B cell (primary cell): Measurements from ENCODE around the gene PAM16. TPM values are rescaled to one million over a fixed set of nuclear protein-coding genes. Genes with fewer than 3 reads are reported as not detected.

Experiments used
- ATAC-seq: fragments of 200-7000 bp; cut with Tn5 transposase; one replicate; pipeline ENCODE4 v1.10.0; 2021; ENCODE audit warnings: low read depth, mild to moderate bottlenecking, moderate number of reproducible peaks, moderate library complexity
- CTCF ChIA-PET: fragments of 350-600 bp; sonication (Branson Sonifier 250); formaldehyde crosslinking; loops from one replicate; lab custom pipeline; 2021; ENCODE audit warnings: antibody characterized with exemption, inconsistent platforms; lab: Charles Lee
- POLR2A ChIA-PET: fragments of 350-600 bp; sonication (Branson Sonifier 250); formaldehyde crosslinking; loops from one replicate; lab custom pipeline; 2021; ENCODE audit warnings: antibody characterized with exemption; lab: Charles Lee
- DNase-seq: peaks from one replicate; pipeline ENCODE4 v3.0.0; 2013
- H2AFZ ChIP-seq: 2 replicates; pipeline ENCODE4 v1.6.1; 2012; ENCODE audit warnings: mild to moderate bottlenecking, low read depth, low read length; ENCODE audit not compliant: insufficient read depth, poor library complexity, severe bottlenecking
- H3K27ac ChIP-seq, 2 donors: 1 replicate in 1 of 2; 2 replicates in 1 of 2; pipeline ENCODE4 v1.5.1; 2012 to 2013; ENCODE audit warnings: low read length in 2 of 2, mild to moderate bottlenecking in 2 of 2, moderate library complexity in 1 of 2
- H3K27me3 ChIP-seq, 4 experiments: fragments of 200-600 bp in 1 of 4; sonication (generic) in 1 of 4; replicated peaks in 1 of 4; 1 replicate in 2 of 4; 2 replicates in 2 of 4; pipeline versions ENCODE4 v1.6.1 to v1.7.0; 2013 to 2016; ENCODE audit warnings: low read length in 3 of 4, mild to moderate bottlenecking in 2 of 4, mixed read lengths in 1 of 4, moderate library complexity in 1 of 4; ENCODE audit not compliant: insufficient read depth in 4 of 4, control insufficient read depth in 3 of 4; ENCODE audit errors: control extremely low read depth in 1 of 4
- H3K36me3 ChIP-seq, 2 experiments: replicated peaks in 1 of 2; 1 replicate in 1 of 2; 2 replicates in 1 of 2; pipeline versions ENCODE4 v1.6.1 to v1.7.1; 2013; ENCODE audit warnings: low read length in 1 of 2; ENCODE audit not compliant: insufficient read depth in 2 of 2, control insufficient read depth in 1 of 2; ENCODE audit errors: control extremely low read depth in 1 of 2, extremely low read depth in 1 of 2
- H3K4me1 ChIP-seq, 2 donors: fragments of 200-600 bp in 1 of 2; sonication (generic) in 1 of 2; 1 replicate in 1 of 2; 2 replicates in 1 of 2; pipeline versions ENCODE4 v1.5.1 to v1.6.1; 2013 to 2017; ENCODE audit warnings: low read length in 2 of 2; ENCODE audit not compliant: control insufficient read depth in 2 of 2, insufficient read depth in 2 of 2
- H3K4me2 ChIP-seq: replicated peaks from 2 replicates; pipeline ENCODE3; 2012; ENCODE audit warnings: mild to moderate bottlenecking, low read depth, low read length; ENCODE audit not compliant: poor library complexity, severe bottlenecking
- H3K4me3 ChIP-seq, 5 experiments: fragments of 200-600 bp in 1 of 5; sonication (generic) in 1 of 5; 1 replicate in 3 of 5; 2 replicates in 2 of 5; pipeline versions ENCODE4 v1.5.1 to v1.7.0; 2011 to 2016; ENCODE audit warnings: low read length in 4 of 5, mild to moderate bottlenecking in 4 of 5, low read depth in 2 of 5, control low read depth in 1 of 5, moderate library complexity in 1 of 5; ENCODE audit not compliant: insufficient read depth in 1 of 5; ENCODE audit errors: control extremely low read depth in 1 of 5, extremely low read depth in 1 of 5
- H3K79me2 ChIP-seq: fragments of 200-600 bp; sonication (generic); one replicate; pipeline ENCODE4 v1.6.0; 2016; ENCODE audit warnings: low read length; ENCODE audit not compliant: control insufficient read depth, insufficient read depth
- H3K9ac ChIP-seq: fragments of 200-600 bp; sonication (generic); 2 replicates; pipeline ENCODE4 v1.6.1; 2017; ENCODE audit warnings: mild to moderate bottlenecking, low read length, moderate library complexity
- H3K9me3 ChIP-seq, 3 donors: one replicate each; pipeline versions ENCODE4 v1.6.1 to v1.7.1; 2013; ENCODE audit warnings: low read length in 2 of 3; ENCODE audit not compliant: control insufficient read depth in 2 of 3, insufficient read depth in 1 of 3; ENCODE audit errors: control extremely low read depth in 1 of 3
- H4K20me1 ChIP-seq: 2 replicates; pipeline ENCODE4 v1.6.0; 2012; ENCODE audit warnings: mild to moderate bottlenecking, low read length; ENCODE audit not compliant: insufficient read depth, control insufficient read depth, poor library complexity, severe bottlenecking
- H3K27ac Mint-ChIP-seq: one replicate; pipeline ENCODE4 v1.8.0; 2021; ENCODE audit warnings: mixed read lengths
- H3K27me3 Mint-ChIP-seq: one replicate; pipeline ENCODE4 v1.8.0; 2021; ENCODE audit warnings: mixed read lengths
- H3K4me1 Mint-ChIP-seq: one replicate; pipeline ENCODE4 v1.8.0; 2021; ENCODE audit warnings: mixed read lengths
- H3K4me3 Mint-ChIP-seq: one replicate; pipeline ENCODE4 v1.8.0; 2021; ENCODE audit warnings: mixed read lengths
- H3K9me3 Mint-ChIP-seq: one replicate; pipeline ENCODE4 v1.8.0; 2022; ENCODE audit warnings: mixed read lengths; ENCODE audit not compliant: insufficient read depth
- EZH2 ChIP-seq: IDR thresholded peaks from 2 replicates; pipeline ENCODE4 v1.6.1; 2012; ENCODE audit warnings: borderline replicate concordance, low read depth, mild to moderate bottlenecking, moderate library complexity, low read length; ENCODE audit not compliant: insufficient read depth, poor library complexity, severe bottlenecking
- WGBS: methylation state at CpG from one replicate; pipeline ENCODE4 v1.1.5; 2013; ENCODE audit warnings: missing lambda C conversion rate; ENCODE audit not compliant: insufficient coverage; 5-methylcytosine and 5-hydroxymethylcytosine counted together
- intact Hi-C: fragments of 100-400 bp; cut with micrococcal nuclease; formaldehyde crosslinking; loops from one replicate; pipeline ENCODE4 v1.10.0; 2022
- polyA plus RNA-seq: library from polyadenylated mRNA; depleted of rRNA; stranded (reverse); fragments of >200 nt; gene quantifications from 2 replicates; pipeline ENCODE4 v1.2.3, GENCODE V29; 2012
- total RNA-seq, 2 donors: library from RNA; stranded (reverse); fragments of 120-200 nt in 1 of 2; gene quantifications; 1 replicate in 1 of 2; 2 replicates in 1 of 2; pipeline versions ENCODE4 v1.2.3 to v1.2.4, GENCODE V29; 2013 to 2022
- TF ChIP-seq, protein P1 (sequence below): fragments of 200-600 bp; IDR thresholded peaks from one replicate; pipeline ENCODE4 v1.8.0; 2022; ENCODE audit warnings: antibody characterized with exemption, mild to moderate bottlenecking

Gene PAM16
- total and polyA plus RNA-seq, 2 donors (not counting 1 experiment from before 2014, with no cell fraction given) = 57.3 to 64.1 TPM

- no peak overlapping the region for H3K4me3 Mint-ChIP-seq
- Histone ChIP-seq H3K79me2 (peaks cover 45% of the 10 kb centered on the region), H3K9me3 (no peaks in the 10 kb centered on the region), H3K36me3 (peaks cover 0 to 68% of the 10 kb centered on the region in 2 experiments), H3K27ac (no peak overlapping the region), H3K9ac (no peak overlapping the region), H3K4me2 (no peak overlapping the region), H4K20me1 (peaks cover 98% of the 10 kb centered on the region), H3K27me3 (no peaks in the 10 kb centered on the region), H2AFZ (no peak overlapping the region), H3K4me1 (no peaks in the 10 kb centered on the region), H3K4me3 (no peak overlapping the region)
- no peak overlapping the region for H3K27ac Mint-ChIP-seq
- no peak for TF ChIP-seq EZH2
- TF ChIP-seq, protein P1, sequence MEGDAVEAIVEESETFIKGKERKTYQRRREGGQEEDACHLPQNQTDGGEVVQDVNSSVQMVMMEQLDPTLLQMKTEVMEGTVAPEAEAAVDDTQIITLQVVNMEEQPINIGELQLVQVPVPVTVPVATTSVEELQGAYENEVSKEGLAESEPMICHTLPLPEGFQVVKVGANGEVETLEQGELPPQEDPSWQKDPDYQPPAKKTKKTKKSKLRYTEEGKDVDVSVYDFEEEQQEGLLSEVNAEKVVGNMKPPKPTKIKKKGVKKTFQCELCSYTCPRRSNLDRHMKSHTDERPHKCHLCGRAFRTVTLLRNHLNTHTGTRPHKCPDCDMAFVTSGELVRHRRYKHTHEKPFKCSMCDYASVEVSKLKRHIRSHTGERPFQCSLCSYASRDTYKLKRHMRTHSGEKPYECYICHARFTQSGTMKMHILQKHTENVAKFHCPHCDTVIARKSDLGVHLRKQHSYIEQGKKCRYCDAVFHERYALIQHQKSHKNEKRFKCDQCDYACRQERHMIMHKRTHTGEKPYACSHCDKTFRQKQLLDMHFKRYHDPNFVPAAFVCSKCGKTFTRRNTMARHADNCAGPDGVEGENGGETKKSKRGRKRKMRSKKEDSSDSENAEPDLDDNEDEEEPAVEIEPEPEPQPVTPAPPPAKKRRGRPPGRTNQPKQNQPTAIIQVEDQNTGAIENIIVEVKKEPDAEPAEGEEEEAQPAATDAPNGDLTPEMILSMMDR = no peak
- H3K4me1 Mint-ChIP-seq = no peaks in the 10 kb centered on the region
- no peaks in the 10 kb centered on the region for H3K27me3 Mint-ChIP-seq
- H3K9me3 Mint-ChIP-seq = no peaks in the 10 kb centered on the region
- 99% methylated on average over 7 of the region's 12 CpGs for WGBS
- no peak for DNase-seq
- intact Hi-C loops = no loop called here
- ChIA-PET POLR2A (no interaction called here), CTCF (interaction anchor here (2.4 kb wide), 1 partner anchor 19 kb away, joined by 10 read pairs; no protein-coding TSS in a partner anchor)
- no peak for ATAC-seq
Measured at GRCh38 chr16:4383591-4384444, 32.7 kb upstream of the PAM16 start.

- no peak overlapping the region for H3K27ac Mint-ChIP-seq
- H3K4me1 Mint-ChIP-seq = peaks cover under 1% of the 10 kb centered on the region
- no peak overlapping the region for H2AFZ ChIP-seq
- POLR2A ChIA-PET = no interaction called here
- intact Hi-C loops = no loop called here
- no peaks in the 10 kb centered on the region for H3K27me3 ChIP-seq
- ATAC-seq (no peak), DNase-seq (no peak)
- no peaks in the 10 kb centered on the region for H3K27me3 Mint-ChIP-seq
- no peaks in the 10 kb centered on the region for H3K4me1 ChIP-seq
- TF ChIP-seq EZH2 = no peak
- TF ChIP-seq, protein P1 = no peak
- no peaks in the 10 kb centered on the region for H3K9me3 ChIP-seq
- CTCF ChIA-PET = no interaction called here
- no peak overlapping the region for H3K4me3 Mint-ChIP-seq
- peaks cover 37% of the 10 kb centered on the region for H3K79me2 ChIP-seq
- WGBS = 97% methylated on average over 17 of the region's 21 CpGs
- H3K27ac ChIP-seq = no peak overlapping the region
- no peak overlapping the region for H3K4me3 ChIP-seq
- no peak overlapping the region for H3K9ac ChIP-seq
- H3K9me3 Mint-ChIP-seq = no peaks in the 10 kb centered on the region
- H3K36me3 ChIP-seq = peaks cover 0 to 63% of the 10 kb centered on the region in 2 experiments
- H3K4me2 ChIP-seq = no peak overlapping the region
- H4K20me1 ChIP-seq = peaks cover 98% of the 10 kb centered on the region
Measured at GRCh38 chr16:4382795-4383357, 31.8 kb upstream of the PAM16 start.
